Prostate gland (tissue), 2 donors: ENCODE measurements around the gene MARF1.
"Not testable (repeated sequence)": the region's sequence is repeated elsewhere in the genome, so short reads cannot be mapped to it uniquely, and the experiment has no call there.

Experiments
- POLR2A ChIP-seq: fragments of 450-650 bp; IDR thresholded peaks from one replicate; pipeline ENCODE4 v1.6.1; 2016; ENCODE audit warnings: antibody characterized with exemption, mild to moderate bottlenecking
- TF ChIP-seq, protein P1 (sequence below), 4 experiments: fragments of 200-600 bp in 2 of 4; fragments of 450-650 bp in 2 of 4; sonication (generic) in 2 of 4; IDR thresholded peaks; 1 replicate in 3 of 4; 2 replicates in 1 of 4; pipeline ENCODE4 v1.5.1; 2016 to 2019; ENCODE audit warnings: antibody characterized with exemption in 4 of 4, mild to moderate bottlenecking in 2 of 4, moderate library complexity in 2 of 4

- TF ChIP-seq, protein P1, sequence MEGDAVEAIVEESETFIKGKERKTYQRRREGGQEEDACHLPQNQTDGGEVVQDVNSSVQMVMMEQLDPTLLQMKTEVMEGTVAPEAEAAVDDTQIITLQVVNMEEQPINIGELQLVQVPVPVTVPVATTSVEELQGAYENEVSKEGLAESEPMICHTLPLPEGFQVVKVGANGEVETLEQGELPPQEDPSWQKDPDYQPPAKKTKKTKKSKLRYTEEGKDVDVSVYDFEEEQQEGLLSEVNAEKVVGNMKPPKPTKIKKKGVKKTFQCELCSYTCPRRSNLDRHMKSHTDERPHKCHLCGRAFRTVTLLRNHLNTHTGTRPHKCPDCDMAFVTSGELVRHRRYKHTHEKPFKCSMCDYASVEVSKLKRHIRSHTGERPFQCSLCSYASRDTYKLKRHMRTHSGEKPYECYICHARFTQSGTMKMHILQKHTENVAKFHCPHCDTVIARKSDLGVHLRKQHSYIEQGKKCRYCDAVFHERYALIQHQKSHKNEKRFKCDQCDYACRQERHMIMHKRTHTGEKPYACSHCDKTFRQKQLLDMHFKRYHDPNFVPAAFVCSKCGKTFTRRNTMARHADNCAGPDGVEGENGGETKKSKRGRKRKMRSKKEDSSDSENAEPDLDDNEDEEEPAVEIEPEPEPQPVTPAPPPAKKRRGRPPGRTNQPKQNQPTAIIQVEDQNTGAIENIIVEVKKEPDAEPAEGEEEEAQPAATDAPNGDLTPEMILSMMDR (IDR thresholded peaks at IDR 0.05): not testable (repeated sequence)
- not testable (repeated sequence) for TF ChIP-seq POLR2A
These were observed 6.4 kb upstream of the MARF1 start for GRCh38 chr16:15649311-15649710.
